GM12878 (cell line): Measurements from ENCODE around the gene RGL4.

Experiments used
- ETV6 ChIP-seq, 2 experiments: fragments of 450-650 bp in 1 of 2; IDR thresholded peaks in 1 of 2; conservative IDR thresholded peaks in 1 of 2; 2 replicates each; pipeline ENCODE4 v1.6.1; 2014; ENCODE audit warnings: antibody characterized with exemption in 1 of 2, borderline replicate concordance in 1 of 2, low read depth in 1 of 2, mild to moderate bottlenecking in 1 of 2, moderate library complexity in 1 of 2
- FOS ChIP-seq: IDR thresholded peaks from 3 replicates; pipeline ENCODE4 v1.6.1; 2011; ENCODE audit warnings: borderline replicate concordance; ENCODE audit not compliant: insufficient read length; ENCODE audit errors: extremely low read depth
- SP1 ChIP-seq: IDR thresholded peaks from one replicate; pipeline ENCODE4 v1.6.1; 2011; ENCODE audit warnings: low read depth, low read length
- TF ChIP-seq, protein P1 (sequence below), 3 experiments: IDR thresholded peaks in 2 of 3; conservative IDR thresholded peaks in 1 of 3; 2 replicates each; pipeline ENCODE4 v1.5.1; 2011; ENCODE audit warnings: low read depth in 3 of 3, low read length in 3 of 3, mild to moderate bottlenecking in 3 of 3, control low read depth in 2 of 3, moderate library complexity in 2 of 3, inconsistent platforms in 1 of 3, mixed read lengths in 1 of 3; ENCODE audit not compliant: control insufficient read depth in 2 of 3, insufficient read depth in 1 of 3; ENCODE audit errors: extremely low read depth in 1 of 3

DNA sequence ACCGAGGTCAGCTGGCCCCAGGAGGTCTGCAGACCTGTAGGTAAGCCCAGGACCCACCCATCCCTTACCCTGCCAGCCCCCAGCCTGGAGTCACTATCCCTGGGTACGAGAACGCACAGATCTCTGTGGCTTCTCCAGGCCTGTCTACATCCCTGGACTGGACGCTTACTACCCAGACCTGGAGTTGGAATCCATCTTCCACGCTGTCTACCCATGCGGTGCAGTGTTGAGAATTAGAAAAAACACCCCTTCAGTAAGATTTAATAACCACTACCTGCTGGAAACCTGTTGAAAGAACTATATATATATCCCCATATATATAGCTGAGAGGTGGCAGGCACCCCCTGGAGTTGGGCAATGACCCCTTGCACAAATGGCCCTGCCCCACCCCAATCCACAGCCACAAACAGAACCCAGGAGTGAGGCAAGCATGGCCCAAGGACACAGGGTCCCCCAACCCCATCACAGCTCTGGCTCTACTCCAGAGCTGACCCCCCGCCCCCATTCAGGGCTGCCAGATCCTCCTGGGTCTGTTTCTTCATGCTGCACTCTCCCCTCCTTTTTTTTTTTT is 17.7 kb upstream of the RGL4 start:
- TF ChIP-seq FOS (no peak), SP1 (no peak), ETV6 (conservative IDR thresholded peaks at IDR 0.05 in 1 of 2, IDR thresholded peaks at IDR 0.05 in 1 of 2; ENCODE audit: borderline replicate concordance in 1 of 2, low read depth in 1 of 2) (no peak)
- TF ChIP-seq, protein P1, sequence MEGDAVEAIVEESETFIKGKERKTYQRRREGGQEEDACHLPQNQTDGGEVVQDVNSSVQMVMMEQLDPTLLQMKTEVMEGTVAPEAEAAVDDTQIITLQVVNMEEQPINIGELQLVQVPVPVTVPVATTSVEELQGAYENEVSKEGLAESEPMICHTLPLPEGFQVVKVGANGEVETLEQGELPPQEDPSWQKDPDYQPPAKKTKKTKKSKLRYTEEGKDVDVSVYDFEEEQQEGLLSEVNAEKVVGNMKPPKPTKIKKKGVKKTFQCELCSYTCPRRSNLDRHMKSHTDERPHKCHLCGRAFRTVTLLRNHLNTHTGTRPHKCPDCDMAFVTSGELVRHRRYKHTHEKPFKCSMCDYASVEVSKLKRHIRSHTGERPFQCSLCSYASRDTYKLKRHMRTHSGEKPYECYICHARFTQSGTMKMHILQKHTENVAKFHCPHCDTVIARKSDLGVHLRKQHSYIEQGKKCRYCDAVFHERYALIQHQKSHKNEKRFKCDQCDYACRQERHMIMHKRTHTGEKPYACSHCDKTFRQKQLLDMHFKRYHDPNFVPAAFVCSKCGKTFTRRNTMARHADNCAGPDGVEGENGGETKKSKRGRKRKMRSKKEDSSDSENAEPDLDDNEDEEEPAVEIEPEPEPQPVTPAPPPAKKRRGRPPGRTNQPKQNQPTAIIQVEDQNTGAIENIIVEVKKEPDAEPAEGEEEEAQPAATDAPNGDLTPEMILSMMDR (IDR thresholded peaks at IDR 0.05 in 2 of 3, conservative IDR thresholded peaks at IDR 0.05 in 1 of 3; ENCODE audit: control insufficient read depth in 2 of 3, extremely low read depth in 1 of 3, insufficient read depth in 1 of 3, low read depth in 3 of 3, low read length in 3 of 3), result no peak
